Esophagus squamous epithelium (tissue), 5 donors: ENCODE data around the gene CYP21A2. TPM values are rescaled to one million over a fixed set of nuclear protein-coding genes. Genes with fewer than 3 reads are reported as not detected.
"Not testable (repeated sequence)": the region's sequence is repeated elsewhere in the genome, so short reads cannot be mapped to it uniquely, and the experiment has no call there.

Source experiments
- DNase-seq: peaks from one replicate; lab custom pipeline; 2025; lab: John Stamatoyannopoulos, UW
- H3K27ac ChIP-seq, 4 donors: fragments of 200-600 bp; sonication (generic); one replicate each; pipeline ENCODE4 v1.5.1; 2016 to 2019; ENCODE audit warnings: mild to moderate bottlenecking in 1 of 4
- H3K27me3 ChIP-seq, 4 donors: fragments of 200-600 bp; sonication (generic); 1 replicate in 3 of 4; 2 replicates in 1 of 4; pipeline versions ENCODE4 v1.5.1 to v1.6.0; 2017 to 2021; ENCODE audit warnings: antibody characterized with exemption in 1 of 4
- H3K36me3 ChIP-seq, 3 donors: fragments of 200-600 bp; sonication (generic); one replicate each; pipeline ENCODE4 v1.5.1; 2016 to 2019
- H3K4me1 ChIP-seq, 3 donors: fragments of 200-600 bp; sonication (generic); one replicate each; pipeline ENCODE4 v1.5.1; 2017 to 2019
- H3K4me3 ChIP-seq, 4 donors: fragments of 200-600 bp; sonication (generic); 1 replicate in 3 of 4; 2 replicates in 1 of 4; pipeline ENCODE4 v1.5.1; 2016 to 2019; ENCODE audit warnings: mild to moderate bottlenecking in 2 of 4, moderate library complexity in 1 of 4
- H3K9me3 ChIP-seq, 3 donors: fragments of 200-600 bp; sonication (generic); one replicate each; pipeline ENCODE4 v1.5.1; 2016 to 2019
- POLR2A ChIP-seq, 4 donors: fragments of 450-650 bp; IDR thresholded peaks; one replicate each; pipeline ENCODE4 v1.6.1; 2017; ENCODE audit warnings: antibody characterized with exemption in 4 of 4, mild to moderate bottlenecking in 4 of 4, moderate library complexity in 3 of 4
- WGBS, 2 donors: methylation state at CpG; one replicate each; pipeline ENCODE4 v1.1.5; 2018; 5-methylcytosine and 5-hydroxymethylcytosine counted together
- intact Hi-C: fragments of 100-400 bp; cut with DNase I; formaldehyde crosslinking; loops from one replicate; pipeline ENCODE4 v1.15.0; 2022
- total RNA-seq, 4 donors: library from RNA; depleted of rRNA; stranded (reverse); fragments of >200 nt; gene quantifications; one replicate each; pipeline ENCODE4 v1.1.0, GENCODE V29; 2016
- TF ChIP-seq, protein P1 (sequence below), 6 experiments: fragments of 450-650 bp in 4 of 6; fragments of 200-600 bp in 2 of 6; sonication (generic) in 2 of 6; IDR thresholded peaks; one replicate each; pipeline ENCODE4 v1.5.1; 2016 to 2019; ENCODE audit warnings: antibody characterized with exemption in 6 of 6, mild to moderate bottlenecking in 4 of 6, moderate library complexity in 4 of 6
- donor health status: DM: yes; HTN: yes; CAD: no.

Gene CYP21A2
- total RNA-seq, 4 donors from 2014 or later, result 0.22 TPM; not detected in 3

- peaks cover 5 to 33% (median 29%) of the 10 kb centered on the region in 3 donors for H3K4me1 ChIP-seq
- H3K36me3 ChIP-seq, result peaks cover 0 to 10% (median 0%) of the 10 kb centered on the region in 3 donors
- intact Hi-C loops, result no loop called here
- H3K9me3 ChIP-seq, result no peaks in the 10 kb centered on the region
- TF ChIP-seq POLR2A (IDR thresholded peaks at IDR 0.05), result no peak
- TF ChIP-seq, protein P1, sequence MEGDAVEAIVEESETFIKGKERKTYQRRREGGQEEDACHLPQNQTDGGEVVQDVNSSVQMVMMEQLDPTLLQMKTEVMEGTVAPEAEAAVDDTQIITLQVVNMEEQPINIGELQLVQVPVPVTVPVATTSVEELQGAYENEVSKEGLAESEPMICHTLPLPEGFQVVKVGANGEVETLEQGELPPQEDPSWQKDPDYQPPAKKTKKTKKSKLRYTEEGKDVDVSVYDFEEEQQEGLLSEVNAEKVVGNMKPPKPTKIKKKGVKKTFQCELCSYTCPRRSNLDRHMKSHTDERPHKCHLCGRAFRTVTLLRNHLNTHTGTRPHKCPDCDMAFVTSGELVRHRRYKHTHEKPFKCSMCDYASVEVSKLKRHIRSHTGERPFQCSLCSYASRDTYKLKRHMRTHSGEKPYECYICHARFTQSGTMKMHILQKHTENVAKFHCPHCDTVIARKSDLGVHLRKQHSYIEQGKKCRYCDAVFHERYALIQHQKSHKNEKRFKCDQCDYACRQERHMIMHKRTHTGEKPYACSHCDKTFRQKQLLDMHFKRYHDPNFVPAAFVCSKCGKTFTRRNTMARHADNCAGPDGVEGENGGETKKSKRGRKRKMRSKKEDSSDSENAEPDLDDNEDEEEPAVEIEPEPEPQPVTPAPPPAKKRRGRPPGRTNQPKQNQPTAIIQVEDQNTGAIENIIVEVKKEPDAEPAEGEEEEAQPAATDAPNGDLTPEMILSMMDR (IDR thresholded peaks at IDR 0.05), result no peak
- no peaks in the 10 kb centered on the region for H3K27me3 ChIP-seq
- peak overlapping the region in 1 of 4 donors; percentile 52 for H3K27ac ChIP-seq
- DNase-seq, result no peak
- no peak overlapping the region for H3K4me3 ChIP-seq
- WGBS, 2 donors, result 57 to 70% methylated on average over 4 to 5 of the region's 5 CpGs
These were observed 12.3 kb downstream of the CYP21A2 start for GRCh38 chr6:32050562-32050961.

GRCh38 chr6:32052626-32053025 is 14.4 kb downstream of the CYP21A2 start:
- H3K27ac ChIP-seq, H3K9me3 ChIP-seq, intact Hi-C loops, H3K4me3 ChIP-seq, DNase-seq, H3K27me3 ChIP-seq: not testable (repeated sequence)
- 100% methylated on average over 1 of the region's 20 CpGs; no CpG with 5 or more reads in 1 of the 2 donors for WGBS, 2 donors
- Histone ChIP-seq H3K4me1 (peaks cover 0 to 14% (median 11%) of the 10 kb centered on the region in 3 donors), H3K36me3 (peaks cover 0 to 12% (median 0%) of the 10 kb centered on the region in 3 donors)

DNA sequence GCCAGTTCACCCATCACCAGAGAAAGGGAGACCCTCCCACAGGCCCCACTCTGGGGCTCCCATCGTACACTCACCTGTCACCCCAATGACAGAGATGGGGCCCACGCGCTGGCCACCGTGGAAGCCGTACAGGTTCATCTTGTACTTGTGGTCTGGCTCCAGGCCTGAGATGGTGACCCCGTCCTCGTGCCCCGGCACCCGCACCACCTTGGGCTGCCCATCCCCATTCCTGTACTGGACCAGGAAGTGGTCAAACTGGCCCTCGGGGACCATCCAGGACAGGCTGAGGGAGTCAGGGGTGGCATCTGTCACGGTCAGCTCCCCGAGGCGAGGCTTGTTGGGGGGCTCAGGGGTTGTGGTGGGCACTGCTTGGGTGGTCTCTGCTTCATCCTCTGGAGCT is 15.1 kb downstream of the CYP21A2 start:
- DNase-seq, H3K9me3 ChIP-seq, intact Hi-C loops, H3K27ac ChIP-seq, H3K27me3 ChIP-seq, H3K4me3 ChIP-seq: not testable (repeated sequence)
- peaks cover 0 to 11% (median 5%) of the 10 kb centered on the region in 3 donors for H3K4me1 ChIP-seq
- peaks cover 0 to 15% (median 0%) of the 10 kb centered on the region in 3 donors for H3K36me3 ChIP-seq
- WGBS, 2 donors, result 60% methylated on average over 1 of the region's 13 CpGs; no CpG with 5 or more reads in 1 of the 2 donors

GRCh38 chr6:32055756-32056155 is 17.5 kb downstream of the CYP21A2 start:
- Histone ChIP-seq H3K36me3 (peaks cover 0 to 22% (median 0%) of the 10 kb centered on the region in 3 donors), H3K4me1 (peaks cover 0 to 12% (median 0%) of the 10 kb centered on the region in 3 donors)
- H3K27me3 ChIP-seq, intact Hi-C loops, H3K4me3 ChIP-seq, H3K9me3 ChIP-seq, DNase-seq, H3K27ac ChIP-seq: not testable (repeated sequence)
- 91 to 100% methylated on average over 1 to 2 of the region's 21 CpGs for WGBS, 2 donors

DNA sequence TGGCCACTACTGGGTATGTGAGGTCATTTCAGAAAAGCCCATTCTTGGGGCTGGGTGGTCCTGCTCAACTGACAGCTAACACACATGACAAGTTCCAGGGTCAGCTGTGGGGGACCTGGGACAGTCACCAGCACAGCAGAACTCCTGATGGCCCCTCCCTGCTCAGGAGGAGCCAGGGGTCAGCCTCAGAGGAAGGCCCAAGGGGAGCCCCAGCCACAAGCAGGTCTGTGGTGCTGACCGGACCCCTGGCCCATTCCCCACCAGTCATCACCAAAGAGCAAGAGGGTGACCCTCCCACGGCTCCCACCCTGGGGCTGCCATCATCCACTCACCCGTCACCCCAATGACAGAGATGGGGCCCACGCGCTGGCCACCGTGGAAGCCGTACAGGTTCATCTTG is 18.0 kb downstream of the CYP21A2 start:
- H3K36me3 ChIP-seq, result peaks cover 0 to 22% (median 0%) of the 10 kb centered on the region in 3 donors
- intact Hi-C loops, result no loop called here

GRCh38 chr6:32057966-32058365 is 19.8 kb downstream of the CYP21A2 start:
- Histone ChIP-seq H3K9me3 (no peaks in the 10 kb centered on the region), H3K27ac (peak overlapping the region in 2 of 4 donors; percentile 6 to 42), H3K4me3 (no peak overlapping the region), H3K36me3 (peaks cover 0 to 27% (median 0%) of the 10 kb centered on the region in 3 donors), H3K27me3 (no peaks in the 10 kb centered on the region), H3K4me1 (peaks cover 0 to 12% (median 0%) of the 10 kb centered on the region in 3 donors)
- WGBS, 2 donors, result no CpG with 5 or more reads among the region's 17 CpGs
- TF ChIP-seq, protein P1 (IDR thresholded peaks at IDR 0.05), result no peak
- TF ChIP-seq POLR2A (IDR thresholded peaks at IDR 0.05), result no peak
- intact Hi-C loops, result no loop called here
- DNase-seq, result no peak

More for the DNA sequence above, 18.0 kb downstream of the CYP21A2 start:
- WGBS, 2 donors, result 75% methylated on average over 4 of the region's 7 CpGs; no CpG with 5 or more reads in 1 of the 2 donors
- Histone ChIP-seq H3K4me1 (peaks cover 0 to 12% (median 0%) of the 10 kb centered on the region in 3 donors), H3K27me3 (no peaks in the 10 kb centered on the region), H3K9me3 (no peaks in the 10 kb centered on the region), H3K27ac (no peak overlapping the region), H3K4me3 (no peak overlapping the region)
- DNase-seq, result no peak
- no peak for TF ChIP-seq POLR2A (IDR thresholded peaks at IDR 0.05)
- TF ChIP-seq, protein P1 (IDR thresholded peaks at IDR 0.05), result no peak
